Measurements from ENCODE around the gene TREM2.

GRCh38 chr6:41193171-41193734 is 30.3 kb upstream of the TREM2 start:
- TF ChIP-seq CTCF (IDR thresholded peaks at IDR 0.05) (no peak), POLR2A (IDR thresholded peaks at IDR 0.05) (no peak), EP300 (IDR thresholded peaks at IDR 0.05) (no peak)
